IMR-90 (cell line): ENCODE data around the gene MEF2C. TPM values are rescaled to one million over a fixed set of nuclear protein-coding genes. Genes with fewer than 3 reads are reported as not detected.

ENCODE experiments used
- ATAC-seq: fragments of 200-7000 bp; cut with Tn5 transposase; 2 replicates; pipeline ENCODE4 v1.9.1; 2020; ENCODE audit warnings: low read depth, mild to moderate bottlenecking, moderate library complexity
- BruUV-seq: library from RNA; stranded (reverse); fragments of 400-500 nt; replicated peaks from 2 replicates; lab custom pipeline; 2021; lab: Mats Ljungman, UMichigan
- CTCF ChIA-PET: fragments of 300-600 bp; formaldehyde crosslinking; extraction: SDS; loops from one replicate; lab custom pipeline; 2021; ENCODE audit warnings: antibody characterized with exemption; lab: Yijun Ruan, JAX
- POLR2A ChIA-PET: fragments of 300-600 bp; sonication (Branson Sonifier 250); formaldehyde crosslinking; loops from one replicate; lab custom pipeline; 2022; ENCODE audit warnings: antibody characterized with exemption; ENCODE audit not compliant: unreplicated experiment; lab: Charles Lee
- DNase-seq: peaks from one replicate; pipeline ENCODE4 v3.0.0; 2013
- H2AFZ ChIP-seq: replicated peaks from 2 replicates; pipeline ENCODE3; 2013; ENCODE audit warnings: low read length, mild to moderate bottlenecking; ENCODE audit not compliant: poor library complexity
- H2AK5ac ChIP-seq: 2 replicates; pipeline ENCODE4 v1.6.1; 2013; ENCODE audit warnings: low read depth, low read length, inconsistent platforms
- H2AK9ac ChIP-seq: replicated peaks from 2 replicates; pipeline ENCODE3; 2013; ENCODE audit warnings: mild to moderate bottlenecking, low read depth, low read length, moderate library complexity; ENCODE audit not compliant: poor library complexity
- H2BK120ac ChIP-seq: 2 replicates; pipeline ENCODE4 v1.6.1; 2013; ENCODE audit warnings: low read depth, low read length, inconsistent platforms
- H2BK15ac ChIP-seq: 3 replicates; pipeline ENCODE4 v1.6.1; 2013; ENCODE audit warnings: low read depth, low read length, inconsistent platforms
- H2BK20ac ChIP-seq: 2 replicates; pipeline ENCODE4 v1.6.1; 2013; ENCODE audit warnings: low read depth, mild to moderate bottlenecking, inconsistent platforms, low read length, moderate library complexity
- H2BK5ac ChIP-seq: 2 replicates; pipeline ENCODE4 v1.6.1; 2013; ENCODE audit warnings: mild to moderate bottlenecking, low read depth, low read length, inconsistent platforms; ENCODE audit not compliant: poor library complexity, severe bottlenecking
- H3K14ac ChIP-seq: replicated peaks from 2 replicates; pipeline ENCODE4 v1.6.1; 2013; ENCODE audit warnings: low read depth, low read length, inconsistent platforms
- H3K18ac ChIP-seq: 2 replicates; pipeline ENCODE4 v1.6.1; 2013; ENCODE audit warnings: low read depth, low read length, control low read depth
- H3K23ac ChIP-seq: 2 replicates; pipeline ENCODE4 v1.6.1; 2013; ENCODE audit warnings: low read depth, low read length, inconsistent platforms
- H3K27ac ChIP-seq: 2 replicates; pipeline ENCODE4 v1.5.1; 2013; ENCODE audit warnings: mild to moderate bottlenecking, control low read depth, low read length; ENCODE audit not compliant: insufficient read depth
- H3K27me3 ChIP-seq: 2 replicates; pipeline ENCODE4 v1.6.1; 2013; ENCODE audit warnings: low read length; ENCODE audit not compliant: control insufficient read depth, insufficient read depth
- H3K36me3 ChIP-seq: 2 replicates; pipeline ENCODE4 v1.6.1; 2013; ENCODE audit warnings: low read length, mixed read lengths; ENCODE audit not compliant: control insufficient read depth, insufficient read depth
- H3K4ac ChIP-seq: 2 replicates; pipeline ENCODE4 v1.6.1; 2013; ENCODE audit warnings: low read depth, low read length, inconsistent platforms
- H3K4me1 ChIP-seq: 2 replicates; pipeline ENCODE4 v1.6.1; 2013; ENCODE audit warnings: low read length, mixed read lengths; ENCODE audit not compliant: control insufficient read depth, insufficient read depth
- H3K4me2 ChIP-seq: 2 replicates; pipeline ENCODE4 v1.6.1; 2013; ENCODE audit warnings: low read depth, mild to moderate bottlenecking, control low read depth, low read length, moderate library complexity
- H3K4me3 ChIP-seq: 2 replicates; pipeline ENCODE4 v1.5.1; 2013; ENCODE audit warnings: low read depth, mild to moderate bottlenecking, control low read depth, low read length, moderate library complexity; ENCODE audit not compliant: insufficient read depth
- H3K56ac ChIP-seq: 2 replicates; pipeline ENCODE4 v1.6.1; 2013; ENCODE audit warnings: low read length, inconsistent platforms; ENCODE audit not compliant: insufficient read depth; ENCODE audit errors: extremely low read depth
- H3K79me1 ChIP-seq, 2 experiments: 2 replicates each; pipeline ENCODE4 v1.6.1; 2013; ENCODE audit warnings: low read length in 2 of 2, inconsistent platforms in 1 of 2, low read depth in 1 of 2
- H3K9ac ChIP-seq: 2 replicates; pipeline ENCODE4 v1.6.1; 2013; ENCODE audit warnings: low read depth, low read length, control low read depth
- H3K9me1 ChIP-seq: 2 replicates; pipeline ENCODE4 v1.6.1; 2013; ENCODE audit warnings: low read length, inconsistent platforms; ENCODE audit not compliant: insufficient read depth
- H3K9me3 ChIP-seq: 2 replicates; pipeline ENCODE4 v1.6.1; 2013; ENCODE audit warnings: low read length; ENCODE audit not compliant: control insufficient read depth, insufficient read depth
- H4K20me1 ChIP-seq: 2 replicates; pipeline ENCODE4 v1.6.1; 2013; ENCODE audit warnings: low read length, inconsistent platforms; ENCODE audit not compliant: insufficient read depth
- H4K5ac ChIP-seq: 2 replicates; pipeline ENCODE4 v1.6.1; 2013; ENCODE audit warnings: mild to moderate bottlenecking, low read depth, low read length, control low read depth
- H4K8ac ChIP-seq, 2 experiments: 2 replicates each; pipeline ENCODE4 v1.6.1; 2013; ENCODE audit warnings: low read depth in 2 of 2, low read length in 2 of 2, control low read depth in 1 of 2, inconsistent platforms in 1 of 2
- H4K91ac ChIP-seq: 2 replicates; pipeline ENCODE4 v1.6.1; 2013; ENCODE audit warnings: low read depth, low read length, inconsistent platforms; ENCODE audit not compliant: insufficient read depth
- CHD1 ChIP-seq: IDR thresholded peaks from 2 replicates; pipeline ENCODE4 v1.6.1; 2012; ENCODE audit warnings: low read depth, low read length, improper control_type of control experiment
- FOS ChIP-seq: fragments of 150-350 bp; IDR thresholded peaks from 2 replicates; pipeline ENCODE4 v1.6.1; 2016; ENCODE audit warnings: low read depth, low read length
- MXI1 ChIP-seq: IDR thresholded peaks from 2 replicates; pipeline ENCODE4 v1.6.1; 2012; ENCODE audit warnings: low read depth, mild to moderate bottlenecking, low read length, moderate library complexity, borderline replicate concordance
- NFE2L2 ChIP-seq: fragments of 150-350 bp; IDR thresholded peaks from 2 replicates; pipeline ENCODE4 v1.6.1; 2016; ENCODE audit warnings: low read depth, mild to moderate bottlenecking, low read length
- RAD21 ChIP-seq: IDR thresholded peaks from 2 replicates; pipeline ENCODE4 v1.6.1; 2012; ENCODE audit warnings: low read length, improper control_type of control experiment
- RFX5 ChIP-seq: IDR thresholded peaks from 2 replicates; pipeline ENCODE4 v1.8.0; 2012; ENCODE audit warnings: low read depth, mild to moderate bottlenecking, low read length, moderate library complexity
- WGBS, 2 experiments: methylation state at CpG; one replicate each; pipeline versions ENCODE4 v1.1.5 to v1.1.7; 2013; ENCODE audit warnings: missing lambda C conversion rate in 2 of 2; ENCODE audit not compliant: insufficient read length in 1 of 2; ENCODE audit errors: extremely low coverage in 2 of 2; 5-methylcytosine and 5-hydroxymethylcytosine counted together
- dilution Hi-C: fragments of 300-500 bp; cut with HindIII; formaldehyde crosslinking; loops from one replicate; pipeline ENCODE4 v1.14.3; 2018; ENCODE audit warnings: low sequenced_read_pairs; ENCODE audit not compliant: unreplicated experiment
- in situ Hi-C: fragments of 300-500 bp; cut with MboI; formaldehyde crosslinking; loops from 3 replicates; pipeline ENCODE4 v1.14.3; 2019; ENCODE audit warnings: low sequenced_read_pairs, inconsistent platforms, mixed read lengths
- intact Hi-C: fragments of 100-400 bp; cut with micrococcal nuclease; formaldehyde crosslinking; loops from 2 replicates; pipeline ENCODE4 v1.10.0; 2022
- polyA plus RNA-seq, 3 experiments: library from polyadenylated mRNA; depleted of rRNA; stranded (reverse); fragments of >200 nt; gene quantifications; 2 replicates each; pipeline ENCODE4 v1.2.3, GENCODE V29; 2012; ENCODE audit warnings: low replicate concordance in 1 of 3
- total RNA-seq: library from RNA; depleted of rRNA; stranded (reverse); fragments of >200 nt; gene quantifications from 2 replicates; pipeline ENCODE4 v1.2.3, GENCODE V29; 2012
- TF ChIP-seq, protein P1 (sequence below): fragments of 150-350 bp; IDR thresholded peaks from 2 replicates; pipeline ENCODE4 v1.6.1; 2016; ENCODE audit warnings: low read depth, mild to moderate bottlenecking, low read length, moderate library complexity, borderline replicate concordance

MEF2C gene
- total and polyA plus RNA-seq, 2 of the 4 experiments (the other 2 are of a cell fraction) = 1.5 to 6.8 TPM

DNA sequence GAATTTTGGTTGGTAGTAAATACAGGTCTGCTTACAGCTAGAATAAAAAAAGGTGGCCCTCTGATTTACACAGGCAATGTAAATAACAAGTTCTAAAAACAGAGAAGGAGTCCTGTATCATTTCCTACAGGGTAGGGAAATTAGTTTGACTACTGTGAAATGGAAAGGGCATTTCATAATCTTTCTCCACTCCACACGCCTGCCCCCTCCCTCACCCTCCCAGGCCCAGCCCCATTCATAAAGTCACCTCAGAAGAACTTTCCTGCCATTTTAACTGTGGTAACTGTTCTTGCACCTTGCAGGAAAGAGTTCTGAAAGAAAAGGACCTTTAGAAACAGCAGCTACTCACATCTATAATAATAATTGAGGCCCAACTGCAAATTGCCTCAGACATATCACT lies 69.7 kb downstream of the MEF2C start:
- no peak overlapping the region for H3K23ac ChIP-seq
- H3K18ac ChIP-seq = no peak overlapping the region
- no peak overlapping the region for H3K14ac ChIP-seq
- H2AK5ac ChIP-seq = no peak overlapping the region
- no peak overlapping the region for H2AK9ac ChIP-seq
- WGBS, 2 experiments = no CpG with 5 or more reads among the region's 1 CpG
- DNase-seq = no peak
- H4K8ac ChIP-seq = no peak overlapping the region
- no peak overlapping the region for H2AFZ ChIP-seq
- BruUV-seq = no TSS peak
- POLR2A ChIA-PET = no interaction called here
- no peak overlapping the region for H2BK120ac ChIP-seq
- no peaks in the 10 kb centered on the region for H3K9me1 ChIP-seq
- dilution Hi-C loops = no loop called here
- no peak overlapping the region for H4K91ac ChIP-seq
- no peak overlapping the region for H2BK5ac ChIP-seq
- TF ChIP-seq RFX5 (no peak), RAD21 (no peak), MXI1 (no peak), CHD1 (no peak), FOS (no peak), NFE2L2 (no peak)
- TF ChIP-seq, protein P1, sequence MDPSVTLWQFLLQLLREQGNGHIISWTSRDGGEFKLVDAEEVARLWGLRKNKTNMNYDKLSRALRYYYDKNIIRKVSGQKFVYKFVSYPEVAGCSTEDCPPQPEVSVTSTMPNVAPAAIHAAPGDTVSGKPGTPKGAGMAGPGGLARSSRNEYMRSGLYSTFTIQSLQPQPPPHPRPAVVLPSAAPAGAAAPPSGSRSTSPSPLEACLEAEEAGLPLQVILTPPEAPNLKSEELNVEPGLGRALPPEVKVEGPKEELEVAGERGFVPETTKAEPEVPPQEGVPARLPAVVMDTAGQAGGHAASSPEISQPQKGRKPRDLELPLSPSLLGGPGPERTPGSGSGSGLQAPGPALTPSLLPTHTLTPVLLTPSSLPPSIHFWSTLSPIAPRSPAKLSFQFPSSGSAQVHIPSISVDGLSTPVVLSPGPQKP = no peak
- H3K4me1 ChIP-seq = no peaks in the 10 kb centered on the region
- intact Hi-C loops = no loop called here
- H3K79me1 ChIP-seq = no peaks in the 10 kb centered on the region
- H3K4me3 ChIP-seq = no peak overlapping the region
- H3K56ac ChIP-seq = no peak overlapping the region
- no peaks in the 10 kb centered on the region for H3K27me3 ChIP-seq
- H3K9ac ChIP-seq = no peak overlapping the region
- no peak for ATAC-seq
- H3K27ac ChIP-seq = no peak overlapping the region
- CTCF ChIA-PET = interaction anchor here (0.5 kb wide), 1 partner anchor 11 kb away, joined by 3 read pairs; no protein-coding TSS in a partner anchor
- H3K36me3 ChIP-seq = no peaks in the 10 kb centered on the region
- H3K9me3 ChIP-seq = no peaks in the 10 kb centered on the region
- in situ Hi-C loops = no loop called here
- no peak overlapping the region for H2BK15ac ChIP-seq
- H3K4ac ChIP-seq = no peak overlapping the region
- no peak overlapping the region for H2BK20ac ChIP-seq
- H4K20me1 ChIP-seq = no peaks in the 10 kb centered on the region
- H4K5ac ChIP-seq = no peak overlapping the region
- no peak overlapping the region for H3K4me2 ChIP-seq
